Lower leg skin (tissue), 4 donors: ENCODE data around the gene ADGRD1. TPM values are rescaled to one million over a fixed set of nuclear protein-coding genes. Genes with fewer than 3 reads are reported as not detected.
A peak's percentile ranks its signal among the peaks of the same experiment; 100 is the strongest.

Source experiments
- DNase-seq, 2 donors: peaks; one replicate each; pipeline ENCODE4 v3.0.0-alpha.2; 2019; ENCODE audit warnings: low spot score in 2 of 2
- H3K4me3 ChIP-seq: fragments of 200-600 bp; sonication (generic); 2 replicates; pipeline ENCODE4 v1.5.1; 2017; ENCODE audit warnings: mild to moderate bottlenecking, low read depth; ENCODE audit not compliant: poor library complexity, severe bottlenecking
- POLR2A ChIP-seq, 2 donors: fragments of 450-650 bp; IDR thresholded peaks; one replicate each; pipeline ENCODE4 v1.6.1; 2016 to 2017; ENCODE audit warnings: antibody characterized with exemption in 2 of 2, mild to moderate bottlenecking in 1 of 2, moderate library complexity in 1 of 2
- WGBS, 2 donors: methylation state at CpG; one replicate each; pipeline ENCODE4 v1.1.5; 2018; 5-methylcytosine and 5-hydroxymethylcytosine counted together
- intact Hi-C: fragments of 100-400 bp; cut with DNase I; formaldehyde crosslinking; loops from one replicate; pipeline ENCODE4 v1.15.0; 2023; ENCODE audit warnings: low total_unique reads
- total RNA-seq, 4 donors: library from RNA; depleted of rRNA; stranded (reverse); fragments of >200 nt; gene quantifications; one replicate each; pipeline ENCODE4 v1.1.0, GENCODE V29; 2016
- TF ChIP-seq, protein P1 (sequence below), 3 donors: fragments of 450-650 bp; IDR thresholded peaks; one replicate each; pipeline ENCODE4 v1.5.1; 2016; ENCODE audit warnings: antibody characterized with exemption in 3 of 3, mild to moderate bottlenecking in 3 of 3, moderate library complexity in 2 of 3

The ADGRD1 gene
- total RNA-seq, 4 donors from 2014 or later = 8.3 to 11.6 (median 8.9) TPM

DNA sequence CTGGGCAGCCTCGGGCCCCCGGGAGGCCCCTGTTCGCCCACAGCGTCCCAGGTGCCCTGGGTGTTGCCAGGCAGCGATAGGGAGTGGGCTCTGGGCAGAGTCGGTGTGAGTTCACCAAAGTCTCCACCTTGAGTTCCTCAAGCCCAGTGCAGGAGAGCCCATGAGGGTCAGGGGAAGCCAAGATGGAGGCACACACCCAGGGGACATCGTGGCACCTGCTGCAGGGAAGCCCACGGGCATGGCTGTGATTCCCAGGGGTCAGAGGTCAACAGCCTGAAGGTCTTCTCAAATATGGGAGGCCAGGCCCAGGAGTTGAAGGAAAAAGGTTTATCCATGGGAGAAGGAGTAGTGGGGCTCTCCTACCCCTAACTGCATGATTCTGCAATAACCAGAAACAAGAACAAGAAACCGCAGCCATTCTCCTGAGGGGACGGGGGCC is 148.8 kb downstream of the ADGRD1 start:
- intact Hi-C loops = no loop called here
- DNase-seq = peak in 1 of 2 donors; percentile 75
- no peak overlapping the region for H3K4me3 ChIP-seq
- TF ChIP-seq, protein P1, sequence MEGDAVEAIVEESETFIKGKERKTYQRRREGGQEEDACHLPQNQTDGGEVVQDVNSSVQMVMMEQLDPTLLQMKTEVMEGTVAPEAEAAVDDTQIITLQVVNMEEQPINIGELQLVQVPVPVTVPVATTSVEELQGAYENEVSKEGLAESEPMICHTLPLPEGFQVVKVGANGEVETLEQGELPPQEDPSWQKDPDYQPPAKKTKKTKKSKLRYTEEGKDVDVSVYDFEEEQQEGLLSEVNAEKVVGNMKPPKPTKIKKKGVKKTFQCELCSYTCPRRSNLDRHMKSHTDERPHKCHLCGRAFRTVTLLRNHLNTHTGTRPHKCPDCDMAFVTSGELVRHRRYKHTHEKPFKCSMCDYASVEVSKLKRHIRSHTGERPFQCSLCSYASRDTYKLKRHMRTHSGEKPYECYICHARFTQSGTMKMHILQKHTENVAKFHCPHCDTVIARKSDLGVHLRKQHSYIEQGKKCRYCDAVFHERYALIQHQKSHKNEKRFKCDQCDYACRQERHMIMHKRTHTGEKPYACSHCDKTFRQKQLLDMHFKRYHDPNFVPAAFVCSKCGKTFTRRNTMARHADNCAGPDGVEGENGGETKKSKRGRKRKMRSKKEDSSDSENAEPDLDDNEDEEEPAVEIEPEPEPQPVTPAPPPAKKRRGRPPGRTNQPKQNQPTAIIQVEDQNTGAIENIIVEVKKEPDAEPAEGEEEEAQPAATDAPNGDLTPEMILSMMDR (IDR thresholded peaks at IDR 0.05) = no peak
- TF ChIP-seq POLR2A (IDR thresholded peaks at IDR 0.05) = no peak
- 86 to 89% methylated on average over 10 of the region's 10 CpGs for WGBS, 2 donors

DNA sequence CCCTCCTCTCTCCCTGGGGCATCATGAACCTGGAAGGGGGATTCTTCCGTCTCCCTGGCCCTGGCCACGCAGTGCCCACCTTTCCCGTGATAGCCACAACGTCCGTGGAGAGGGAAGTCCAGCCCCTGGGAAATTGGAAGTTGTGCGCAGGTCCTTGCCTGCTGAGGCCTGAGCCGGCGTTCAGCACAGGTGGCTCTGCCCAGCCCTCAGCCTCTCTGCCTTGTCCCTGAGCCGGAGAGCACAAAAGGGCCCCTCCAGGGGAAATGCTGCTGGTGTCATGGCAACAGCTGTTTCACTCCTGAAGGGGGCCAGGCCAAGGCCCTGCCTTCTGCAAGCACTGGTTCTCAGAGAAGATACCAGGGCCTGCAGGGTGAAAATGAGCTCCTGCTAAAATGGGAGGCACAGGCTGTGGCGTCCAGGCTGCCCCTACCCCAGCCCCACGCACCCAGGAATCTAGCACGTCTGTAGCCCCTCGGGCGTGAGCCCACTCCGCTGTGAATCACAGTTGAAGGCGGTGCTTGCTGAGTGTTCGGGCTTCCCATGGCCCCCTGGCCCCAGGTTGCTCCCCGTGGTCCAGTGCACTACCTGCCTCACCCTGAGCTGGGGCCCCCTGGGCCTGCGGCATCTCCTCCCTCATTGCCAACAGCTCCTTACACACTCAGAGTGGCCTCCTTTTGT is 149.4 kb downstream of the ADGRD1 start:
- intact Hi-C loops = no loop called here
- peak in 1 of 2 donors; percentile 69 for DNase-seq
- H3K4me3 ChIP-seq = no peak overlapping the region
- no peak for TF ChIP-seq POLR2A (IDR thresholded peaks at IDR 0.05)
- TF ChIP-seq, protein P1 (IDR thresholded peaks at IDR 0.05) = no peak
- WGBS, 2 donors = 80 to 85% methylated on average over 18 to 19 of the region's 19 CpGs

DNA sequence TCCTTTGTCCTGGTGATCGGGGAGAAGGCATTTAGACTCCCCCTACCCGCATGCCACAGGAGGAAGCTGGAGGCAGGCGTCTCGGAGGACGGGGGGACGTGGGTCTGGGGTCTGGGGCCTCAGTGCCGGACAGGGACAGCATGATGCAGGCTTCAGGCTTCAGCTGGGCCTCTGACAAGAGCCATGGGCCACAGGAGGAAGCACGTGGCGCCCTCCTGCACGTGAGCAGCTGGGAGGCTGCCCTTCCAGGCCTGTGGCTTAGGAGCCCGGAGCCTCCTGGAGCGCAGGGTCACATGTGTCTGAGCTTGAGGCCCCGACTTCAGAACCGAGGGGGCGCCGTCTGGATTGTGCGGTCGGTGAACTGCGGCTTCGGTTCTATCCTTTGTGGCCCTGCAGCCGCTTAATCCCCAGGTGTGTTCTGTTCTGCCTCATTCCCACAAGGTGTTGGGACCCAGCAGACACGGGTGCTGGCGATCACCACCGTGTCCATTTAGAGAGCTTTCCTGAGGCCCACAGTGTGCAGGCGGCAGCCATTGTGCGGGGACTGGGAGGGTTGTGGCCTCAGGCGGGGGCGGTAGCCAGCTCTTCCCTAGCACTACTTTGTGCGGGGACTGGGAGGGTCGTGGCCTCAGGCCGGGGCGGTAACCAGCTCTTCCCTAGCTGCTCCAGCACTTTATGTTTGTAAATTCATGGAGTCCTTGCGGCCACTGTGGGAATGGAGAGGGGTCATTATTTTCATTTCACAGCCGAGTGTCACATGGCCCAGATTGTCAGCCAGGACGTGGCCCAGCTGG is 150.2 kb downstream of the ADGRD1 start:
- intact Hi-C loops = no loop called here
- no peak overlapping the region for H3K4me3 ChIP-seq
- WGBS, 2 donors = 79 to 87% methylated on average over 33 to 35 of the region's 35 CpGs
- no peak for TF ChIP-seq POLR2A (IDR thresholded peaks at IDR 0.05)
- TF ChIP-seq, protein P1 (IDR thresholded peaks at IDR 0.05) = no peak
- peak in 1 of 2 donors; percentile 76 for DNase-seq

DNA sequence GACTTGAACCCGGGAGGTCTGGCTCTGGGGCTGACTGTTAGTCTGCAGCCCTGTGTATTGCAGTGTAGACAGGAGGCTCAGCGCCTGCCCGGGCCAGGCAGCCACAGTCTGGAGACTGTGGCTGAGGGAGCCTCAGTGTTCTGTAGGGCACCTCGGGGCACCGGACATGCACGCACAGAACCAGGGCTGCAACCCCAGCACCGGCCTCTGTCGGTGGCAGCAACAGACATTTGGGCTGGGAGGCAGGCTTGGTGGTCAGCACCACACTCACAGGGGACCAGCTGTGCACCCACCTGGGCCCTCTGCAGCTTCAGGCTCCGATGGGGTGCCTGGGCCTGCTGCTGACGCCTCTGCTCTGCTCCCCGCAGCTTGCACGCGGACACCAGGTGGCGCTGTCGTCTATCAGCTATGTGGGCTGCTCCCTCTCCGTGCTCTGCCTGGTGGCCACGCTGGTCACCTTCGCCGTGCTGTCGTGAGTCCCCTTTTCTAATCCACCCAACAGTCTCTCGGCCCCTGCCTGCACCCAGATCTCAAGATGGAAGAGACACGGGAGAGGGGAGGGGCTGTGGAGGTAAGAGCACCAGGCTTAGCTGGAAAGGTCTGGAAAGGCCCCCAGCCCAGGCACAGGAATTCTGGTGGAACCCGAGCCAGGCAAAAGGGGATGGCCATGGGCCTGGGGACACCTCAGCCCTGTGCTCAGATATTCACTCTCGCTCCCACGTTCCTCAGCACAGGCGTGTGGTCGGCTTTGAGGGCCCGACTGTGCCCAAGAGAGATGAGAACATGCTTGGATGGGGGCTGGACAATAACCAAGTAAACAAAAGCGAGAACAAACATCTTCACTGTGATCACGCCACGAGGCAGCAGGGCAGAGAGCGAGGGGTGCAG is 151.0 kb downstream of the ADGRD1 start:
- H3K4me3 ChIP-seq = no peak overlapping the region
- peak; percentile 80 to 96 for DNase-seq
- intact Hi-C loops = no loop called here
- TF ChIP-seq POLR2A (IDR thresholded peaks at IDR 0.05) = no peak
- TF ChIP-seq, protein P1 (IDR thresholded peaks at IDR 0.05) = peak in 1 of 3 donors; percentile 54
- WGBS, 2 donors = 30 to 32% methylated on average over 25 to 26 of the region's 32 CpGs

DNA sequence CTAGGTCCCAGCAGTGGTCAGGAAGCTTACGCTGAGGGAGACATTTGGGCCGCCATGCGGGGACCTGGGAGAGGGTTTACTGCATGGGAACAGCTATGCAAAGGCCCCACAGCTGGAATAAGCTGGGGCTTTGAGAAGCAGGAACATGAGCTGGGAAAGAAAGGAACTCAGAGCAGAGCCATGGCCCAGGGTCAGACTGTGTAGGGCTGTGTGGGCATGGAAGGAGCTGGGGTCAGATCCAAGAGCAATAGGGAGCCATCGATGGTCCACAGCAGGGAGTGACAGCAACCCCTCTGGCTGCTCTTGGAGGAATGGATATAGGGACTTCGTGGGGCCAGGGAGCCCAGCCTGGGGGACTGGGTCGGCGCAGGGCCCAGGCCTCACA is 151.6 kb downstream of the ADGRD1 start:
- 93 to 94% methylated on average over 7 of the region's 7 CpGs for WGBS, 2 donors
- peak in 1 of 2 donors; percentile 82 for DNase-seq
- intact Hi-C loops = no loop called here
- TF ChIP-seq, protein P1 (IDR thresholded peaks at IDR 0.05) = no peak
- no peak for TF ChIP-seq POLR2A (IDR thresholded peaks at IDR 0.05)
- H3K4me3 ChIP-seq = no peak overlapping the region
